Prostate gland (tissue), 1 donor: ENCODE results near the gene ZNF302.

ENCODE experiments used
- POLR2A ChIP-seq: fragments of 450-650 bp; IDR thresholded peaks from one replicate; pipeline ENCODE4 v1.6.1; 2016; ENCODE audit warnings: antibody characterized with exemption, mild to moderate bottlenecking
- POLR2AphosphoS5 ChIP-seq: sonication (generic); formaldehyde crosslinking; IDR thresholded peaks from one replicate; pipeline ENCODE4 v1.6.1; 2017; ENCODE audit warnings: antibody characterized with exemption

- TF ChIP-seq POLR2A: no peak
- no peak for TF ChIP-seq POLR2AphosphoS5
These were observed 10.6 kb upstream of the ZNF302 start for GRCh38 chr19:34666958-34667265.
